SK-N-SH treated with all-trans-retinoic acid at 6 μM for 48 hours (cell line): ENCODE data around the gene CEACAM21.

Source experiments
- ATAC-seq: fragments of 200-7000 bp; cut with Tn5 transposase; 3 replicates; pipeline ENCODE4 v1.9.1; 2020; ENCODE audit warnings: mild to moderate bottlenecking, moderate library complexity
- ARNTL ChIP-seq: fragments of 450-650 bp; formaldehyde crosslinking; IDR thresholded peaks from 2 replicates; pipeline ENCODE4 v1.5.0; 2020; ENCODE audit warnings: low read depth, mild to moderate bottlenecking, moderate library complexity, borderline replicate concordance
- BACH2 ChIP-seq: fragments of 250-450 bp; sonication (Bioruptor Pico); IDR thresholded peaks from 2 replicates; pipeline ENCODE4 v1.9.0; 2021; ENCODE audit warnings: mild to moderate bottlenecking, borderline replicate concordance
- CSRNP3 ChIP-seq: fragments of 250-450 bp; sonication (Bioruptor Pico); IDR thresholded peaks from 2 replicates; pipeline ENCODE4 v1.5.1; 2021; ENCODE audit warnings: mild to moderate bottlenecking, moderate library complexity
- PATZ1 ChIP-seq: fragments of 250-450 bp; sonication (Bioruptor Pico); IDR thresholded peaks from 2 replicates; pipeline ENCODE4 v1.8.0; 2020; ENCODE audit warnings: mild to moderate bottlenecking, moderate library complexity, borderline replicate concordance
- POU6F1 ChIP-seq: fragments of 250-450 bp; sonication (Bioruptor Pico); IDR thresholded peaks from 2 replicates; pipeline ENCODE4 v1.8.0; 2021; ENCODE audit warnings: low read depth, mild to moderate bottlenecking, moderate library complexity, borderline replicate concordance
- RARB ChIP-seq: fragments of 250-450 bp; sonication (Bioruptor Pico); IDR thresholded peaks from 2 replicates; pipeline ENCODE4 v1.8.0; 2021; ENCODE audit warnings: mild to moderate bottlenecking, moderate library complexity
- TCF4 ChIP-seq: fragments of 250-450 bp; sonication (Bioruptor Pico); IDR thresholded peaks from 2 replicates; pipeline ENCODE4 v1.8.0; 2021; ENCODE audit warnings: mild to moderate bottlenecking, moderate library complexity, borderline replicate concordance
- TOX ChIP-seq: fragments of 250-450 bp; sonication (Bioruptor Pico); IDR thresholded peaks from 2 replicates; pipeline ENCODE4 v1.8.0; 2021; ENCODE audit warnings: mild to moderate bottlenecking, moderate library complexity, borderline replicate concordance
- TSHZ2 ChIP-seq: fragments of 250-450 bp; sonication (Bioruptor Pico); IDR thresholded peaks from 2 replicates; pipeline ENCODE4 v1.5.0; 2020; ENCODE audit warnings: mild to moderate bottlenecking, moderate library complexity
- ZC3H10 ChIP-seq: fragments of 250-450 bp; sonication (Bioruptor Pico); IDR thresholded peaks from 2 replicates; pipeline ENCODE4 v1.5.1; 2021; ENCODE audit warnings: mild to moderate bottlenecking, moderate library complexity
- ZNF565 ChIP-seq: fragments of 450-650 bp; formaldehyde crosslinking; conservative IDR thresholded peaks from 2 replicates; pipeline ENCODE4 v1.5.0; 2020; ENCODE audit warnings: low read depth, mild to moderate bottlenecking, moderate library complexity
- ZNF70 ChIP-seq: fragments of 450-650 bp; formaldehyde crosslinking; IDR thresholded peaks from 2 replicates; pipeline ENCODE4 v1.5.0; 2020; ENCODE audit warnings: mild to moderate bottlenecking, moderate library complexity

Gene CEACAM21

GRCh38 chr19:41546961-41547360 is 29.0 kb upstream of the CEACAM21 start (continued):
- TF ChIP-seq TSHZ2 (no peak), TCF4 (no peak), BACH2 (no peak), ARNTL (CRISPR knock-in tag) (no peak)
- TF ChIP-seq, all 23 proteins: peak for 0

GRCh38 chr19:41547569-41547968 is 28.4 kb upstream of the CEACAM21 start:
- TF ChIP-seq ZNF70 (CRISPR knock-in tag) (no peak), ZC3H10 (CRISPR knock-in tag) (no peak), TOX (no peak), PATZ1 (CRISPR knock-in tag) (no peak), TSHZ2 (no peak), CSRNP3 (CRISPR knock-in tag) (no peak), RARB (CRISPR knock-in tag) (no peak), BACH2 (no peak)
- no peak for ATAC-seq

GRCh38 chr19:41548047-41548446 is 27.9 kb upstream of the CEACAM21 start:
- TF ChIP-seq TSHZ2 (no peak), POU6F1 (no peak), ZC3H10 (CRISPR knock-in tag) (no peak), CSRNP3 (CRISPR knock-in tag) (no peak), RARB (CRISPR knock-in tag) (no peak), PATZ1 (CRISPR knock-in tag) (no peak), ZNF565 (CRISPR knock-in tag) (no peak)
- no peak for ATAC-seq
